H1 (cell line): ENCODE data around the gene CLIP4. TPM values are rescaled to one million over a fixed set of nuclear protein-coding genes. Genes with fewer than 3 reads are reported as not detected.

Experiments used
- CTCF ChIA-PET: fragments of 300-600 bp; sonication (Branson Sonifier 250); formaldehyde crosslinking; loops from one replicate; lab custom pipeline; 2021; ENCODE audit not compliant: partially characterized antibody; lab: Charles Lee
- POLR2A ChIA-PET: fragments of 300-600 bp; sonication (Branson Sonifier 250); formaldehyde crosslinking; loops from one replicate; lab custom pipeline; 2021; ENCODE audit warnings: inconsistent platforms; ENCODE audit not compliant: partially characterized antibody; lab: Charles Lee
- DNase-seq, 2 experiments: peaks; one replicate each; pipeline versions ENCODE4 v3.0.0 to v3.0.0-alpha.2; 2010 to 2022; ENCODE audit warnings: low spot score in 2 of 2, low read depth in 1 of 2, mixed read lengths in 1 of 2
- FAIRE-seq: peaks from 2 replicates; lab custom pipeline; 2011; peaks lifted over from hg19 to GRCh38; lab: Jason Lieb, UNC
- H2AFZ ChIP-seq: 2 replicates; pipeline ENCODE4 v1.8.1; 2012; ENCODE audit warnings: low read length, inconsistent platforms
- H2AK5ac ChIP-seq: 2 replicates; pipeline ENCODE4 v1.6.1; 2013; ENCODE audit warnings: low read depth, low read length
- H2BK120ac ChIP-seq: replicated peaks from 2 replicates; pipeline ENCODE3; 2013; ENCODE audit warnings: low read depth, low read length, inconsistent platforms
- H2BK12ac ChIP-seq: 2 replicates; pipeline ENCODE4 v1.6.1; 2013; ENCODE audit warnings: low read depth, low read length
- H2BK15ac ChIP-seq: 2 replicates; pipeline ENCODE4 v1.6.1; 2013; ENCODE audit warnings: low read length
- H2BK20ac ChIP-seq: 2 replicates; pipeline ENCODE4 v1.6.1; 2013; ENCODE audit warnings: low read length
- H2BK5ac ChIP-seq: 2 replicates; pipeline ENCODE4 v1.6.1; 2013; ENCODE audit warnings: low read depth, low read length
- H3K14ac ChIP-seq: 2 replicates; pipeline ENCODE4 v1.6.1; 2013; ENCODE audit warnings: inconsistent platforms; ENCODE audit not compliant: insufficient read length
- H3K18ac ChIP-seq: 2 replicates; pipeline ENCODE4 v1.6.1; 2013; ENCODE audit warnings: low read length; ENCODE audit errors: extremely low read depth
- H3K23ac ChIP-seq: 2 replicates; pipeline ENCODE4 v1.6.1; 2013; ENCODE audit warnings: inconsistent platforms; ENCODE audit not compliant: insufficient read length
- H3K23me2 ChIP-seq: 2 replicates; pipeline ENCODE4 v1.6.1; 2013; ENCODE audit warnings: low read depth, low read length
- H3K27ac ChIP-seq: 2 replicates; pipeline ENCODE4 v1.6.1; 2011; ENCODE audit warnings: low read depth, low read length, inconsistent platforms
- H3K27me3 ChIP-seq, 4 experiments: replicated peaks in 1 of 4; 1 replicate in 1 of 4; 2 replicates in 3 of 4; pipeline versions ENCODE4 v1.6.1 to v1.8.1; 2011 to 2013; ENCODE audit warnings: low read length in 3 of 4, mild to moderate bottlenecking in 3 of 4, inconsistent platforms in 2 of 4, mixed read lengths in 2 of 4, moderate library complexity in 1 of 4; ENCODE audit not compliant: control insufficient read depth in 3 of 4, insufficient read depth in 3 of 4; ENCODE audit errors: extremely low read depth in 1 of 4
- H3K36me3 ChIP-seq, 4 experiments: 2 replicates each; pipeline versions ENCODE4 v1.6.1 to v1.8.1; 2011 to 2013; ENCODE audit warnings: mild to moderate bottlenecking in 4 of 4, low read length in 3 of 4, moderate library complexity in 2 of 4, control low read depth in 1 of 4, inconsistent platforms in 1 of 4; ENCODE audit not compliant: insufficient read depth in 4 of 4, control insufficient read depth in 2 of 4
- H3K4ac ChIP-seq: replicated peaks from 2 replicates; pipeline ENCODE3; 2013; ENCODE audit warnings: low read length, low read depth, mixed read lengths, inconsistent platforms; ENCODE audit not compliant: insufficient read length
- H3K4me1 ChIP-seq, 4 experiments: replicated peaks in 1 of 4; 1 replicate in 1 of 4; 2 replicates in 3 of 4; pipeline versions ENCODE4 v1.6.1 to v1.8.1; 2011 to 2013; ENCODE audit warnings: low read length in 3 of 4, inconsistent platforms in 2 of 4, mixed read lengths in 1 of 4; ENCODE audit not compliant: insufficient read depth in 4 of 4, control insufficient read depth in 3 of 4
- H3K4me2 ChIP-seq, 2 experiments: 2 replicates each; pipeline versions ENCODE4 v1.6.1 to v1.8.1; 2011 to 2013; ENCODE audit warnings: low read depth in 2 of 2, low read length in 2 of 2, control low read depth in 1 of 2, inconsistent platforms in 1 of 2, mild to moderate bottlenecking in 1 of 2; ENCODE audit not compliant: insufficient read depth in 1 of 2
- H3K4me3 ChIP-seq, 4 experiments: fragments of 200-600, 300-600 bp in 1 of 4; sonication (generic), shearing (Covaris generic), sonication (Bioruptor Twin) in 1 of 4; 2 replicates each; pipeline versions ENCODE4 v1.5.1 to v1.8.1; 2011 to 2016; ENCODE audit warnings: low read length in 4 of 4, low read depth in 3 of 4, control low read depth in 2 of 4, inconsistent platforms in 2 of 4, mild to moderate bottlenecking in 2 of 4, mixed read lengths in 1 of 4, moderate library complexity in 1 of 4; ENCODE audit not compliant: insufficient read depth in 2 of 4; ENCODE audit errors: extremely low read depth in 1 of 4
- H3K56ac ChIP-seq: replicated peaks from 2 replicates; pipeline ENCODE3; 2013; ENCODE audit warnings: low read depth, mild to moderate bottlenecking, mixed read lengths, low read length, inconsistent platforms; ENCODE audit not compliant: insufficient read length
- H3K79me1 ChIP-seq: 2 replicates; pipeline ENCODE4 v1.6.1; 2013; ENCODE audit warnings: low read depth, low read length, control low read depth
- H3K79me2 ChIP-seq, 2 experiments: 2 replicates each; pipeline versions ENCODE4 v1.6.1 to v1.8.1; 2012 to 2013; ENCODE audit warnings: low read length in 2 of 2, mild to moderate bottlenecking in 2 of 2, inconsistent platforms in 1 of 2; ENCODE audit not compliant: insufficient read depth in 2 of 2, control insufficient read depth in 1 of 2
- H3K9ac ChIP-seq, 4 experiments: replicated peaks in 1 of 4; 1 replicate in 1 of 4; 2 replicates in 3 of 4; pipeline versions ENCODE4 v1.6.1 to v1.8.1; 2011 to 2013; ENCODE audit warnings: low read depth in 3 of 4, low read length in 3 of 4, control low read depth in 2 of 4, mild to moderate bottlenecking in 2 of 4, moderate library complexity in 2 of 4, inconsistent platforms in 1 of 4; ENCODE audit errors: extremely low read depth in 1 of 4
- H3K9me3 ChIP-seq, 2 experiments: 2 replicates each; pipeline versions ENCODE4 v1.6.1 to v1.8.1; 2012 to 2013; ENCODE audit warnings: mild to moderate bottlenecking in 2 of 2, moderate library complexity in 2 of 2, control low read depth in 1 of 2, inconsistent platforms in 1 of 2, low read depth in 1 of 2, low read length in 1 of 2, mixed read lengths in 1 of 2; ENCODE audit not compliant: insufficient read depth in 2 of 2
- H4K20me1 ChIP-seq, 2 experiments: replicated peaks in 1 of 2; 2 replicates each; pipeline versions ENCODE3 to v1.8.1; 2011 to 2013; ENCODE audit warnings: inconsistent platforms in 2 of 2, low read length in 2 of 2, mild to moderate bottlenecking in 1 of 2; ENCODE audit not compliant: insufficient read depth in 2 of 2, control insufficient read depth in 1 of 2
- H4K5ac ChIP-seq: 2 replicates; pipeline ENCODE4 v1.6.1; 2013; ENCODE audit warnings: low read length, low read depth, mixed read lengths, inconsistent platforms; ENCODE audit not compliant: insufficient read length
- H4K8ac ChIP-seq: 2 replicates; pipeline ENCODE4 v1.8.0; 2013; ENCODE audit warnings: mild to moderate bottlenecking, moderate library complexity, low read length, inconsistent platforms; ENCODE audit not compliant: insufficient read depth; ENCODE audit errors: extremely low read depth
- H4K91ac ChIP-seq: replicated peaks from 2 replicates; pipeline ENCODE3; 2013; ENCODE audit warnings: low read length, mixed read lengths, inconsistent platforms; ENCODE audit not compliant: insufficient read length
- ATF2 ChIP-seq: IDR thresholded peaks from 2 replicates; pipeline ENCODE4 v1.6.1; 2012; ENCODE audit warnings: low read length, inconsistent platforms
- BACH1 ChIP-seq: IDR thresholded peaks from 2 replicates; pipeline ENCODE4 v1.6.1; 2012; ENCODE audit warnings: low read length, improper control_type of control experiment
- CHD2 ChIP-seq: IDR thresholded peaks from 2 replicates; pipeline ENCODE4 v1.6.1; 2012; ENCODE audit warnings: low read length, improper control_type of control experiment
- KDM4A ChIP-seq: IDR thresholded peaks from one replicate; pipeline ENCODE4 v1.7.1; 2012; ENCODE audit warnings: low read depth, mild to moderate bottlenecking, moderate library complexity, low read length, inconsistent platforms; ENCODE audit not compliant: severe bottlenecking
- POU5F1 ChIP-seq: IDR thresholded peaks from 2 replicates; pipeline ENCODE4 v1.6.1; 2011; ENCODE audit warnings: low read depth, mild to moderate bottlenecking, low read length, moderate library complexity
- RFX5 ChIP-seq: IDR thresholded peaks from 2 replicates; pipeline ENCODE4 v1.6.1; 2011; ENCODE audit warnings: low read depth, low read length, improper control_type of control experiment, borderline replicate concordance
- SP1 ChIP-seq: IDR thresholded peaks from 2 replicates; pipeline ENCODE4 v1.6.1; 2011; ENCODE audit warnings: low read depth, low read length
- WGBS, 2 experiments: shearing (Covaris generic) in 1 of 2; methylation state at CpG; one replicate each; pipeline versions ENCODE4 v1.1.6 to v1.1.7; 2013 to 2015; ENCODE audit warnings: low lambda C conversion rate in 2 of 2, mixed read lengths in 2 of 2, inconsistent platforms in 1 of 2, low coverage in 1 of 2, missing lambda C conversion rate in 1 of 2; ENCODE audit not compliant: insufficient replicate concordance in 2 of 2, insufficient coverage in 1 of 2, insufficient read length in 1 of 2; ENCODE audit errors: extremely low coverage in 1 of 2, missing lambda C conversion rate in 1 of 2; 5-methylcytosine and 5-hydroxymethylcytosine counted together
- polyA plus RNA-seq, 7 experiments: library from polyadenylated mRNA; depleted of rRNA in 3 of 7; stranded (reverse) in 5 of 7; unstranded in 2 of 7; fragments of >200 nt in 5 of 7; fragments of 200-250 nt in 2 of 7; gene quantifications; 1 replicate in 5 of 7; 2 replicates in 1 of 7; 4 replicates in 1 of 7; pipeline versions ENCODE4 v1.2.1 to v1.2.3, GENCODE V29; 2011 to 2013; ENCODE audit warnings: missing spikeins in 2 of 7, mixed read lengths in 2 of 7
- total RNA-seq: library from RNA; stranded (reverse); fragmentation: NEBNext Ultra II Directional; extraction: Animal tissue kit (Norgen Biotek cat#: 25700); gene quantifications from 2 replicates; pipeline ENCODE4 v1.2.1, GENCODE V29; 2021

Gene CLIP4
- total and polyA plus RNA-seq, 2 of the 8 experiments (the other 6 are each of a cell fraction or from before 2014, with no cell fraction given), result 0.08 to 0.09 TPM

GRCh38 chr2:29215073-29215472, 99.9 kb downstream of the CLIP4 start:
- Histone ChIP-seq H3K79me1 (no peaks in the 10 kb centered on the region), H2BK5ac (no peak overlapping the region), H3K79me2 (no peaks in the 10 kb centered on the region), H3K18ac (no peak overlapping the region), H3K56ac (no peak overlapping the region), H3K36me3 (no peaks in the 10 kb centered on the region), H2AK5ac (no peak overlapping the region), H2BK15ac (no peak overlapping the region), H3K9me3 (no peaks in the 10 kb centered on the region), H3K4me3 (no peak overlapping the region), H4K91ac (no peak overlapping the region), H4K5ac (no peak overlapping the region), H3K9ac (no peak overlapping the region), H3K4me2 (no peak overlapping the region), H2AFZ (no peak overlapping the region), H2BK120ac (no peak overlapping the region), H4K8ac (no peak overlapping the region), H4K20me1 (peaks cover 0 to 8% of the 10 kb centered on the region in 2 experiments), H3K27me3 (no peaks in the 10 kb centered on the region), H3K23ac (no peak overlapping the region), H3K4me1 (peaks cover 0 to 4% (median 0%) of the 10 kb centered on the region in 4 experiments; a peak in 2 of 7 replicates), H2BK12ac (no peak overlapping the region), H3K23me2 (peaks cover 8% of the 10 kb centered on the region), H2BK20ac (no peak overlapping the region), H3K27ac (no peak overlapping the region), H3K14ac (no peak overlapping the region), H3K4ac (no peak overlapping the region)
- FAIRE-seq (no peak), DNase-seq (no peak)
- WGBS, 2 experiments, result 87% methylated on average over 3 of the region's 5 CpGs; no CpG with 5 or more reads in 1 of the 2 experiments
- POLR2A ChIA-PET, result no interaction called here
- CTCF ChIA-PET, result interaction anchor here (0.7 to 4.3 kb wide), 9 partner anchors 9 to 859 kb away, joined by 3 to 29 read pairs (median 4); no protein-coding TSS in a partner anchor
- TF ChIP-seq POU5F1 (no peak), RFX5 (no peak), CHD2 (no peak), SP1 (no peak), ATF2 (no peak), KDM4A (no peak), BACH1 (no peak)
